DMS79 (cell line): ENCODE data around the gene EFCAB14.
"Not testable (repeated sequence)": the region's sequence is repeated elsewhere in the genome, so short reads cannot be mapped to it uniquely, and the experiment has no call there.

Experiments used
- DNase-seq: peaks from one replicate; lab custom pipeline; 2025; lab: John Stamatoyannopoulos, UW

EFCAB14 gene

DNA sequence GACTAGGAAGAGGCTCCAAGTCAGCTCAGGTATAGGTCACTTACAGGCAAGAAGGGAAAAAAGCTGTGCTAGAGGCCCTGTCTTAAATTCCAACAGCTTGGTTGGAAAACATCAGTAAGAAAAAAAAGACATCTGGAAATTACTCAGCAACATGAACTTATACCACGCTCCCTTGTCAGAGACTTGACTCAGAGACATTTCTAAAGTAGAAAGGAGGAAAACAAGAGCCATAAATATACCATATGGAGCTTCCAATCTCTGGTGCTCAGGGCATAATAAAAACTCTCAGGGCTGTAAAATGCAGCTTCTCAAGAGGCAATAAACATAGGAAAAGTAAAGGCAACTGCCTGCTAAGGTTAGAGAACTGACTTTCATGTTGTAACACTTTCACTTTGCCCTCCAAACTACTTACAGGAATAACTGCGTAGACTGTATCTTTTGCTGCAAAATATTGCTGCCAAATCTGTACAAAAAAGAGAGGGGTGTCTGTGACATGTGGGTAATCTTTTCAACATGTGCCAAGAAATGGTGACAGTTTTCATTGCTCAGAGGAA lies 65.4 kb downstream of the EFCAB14 start:
- no peak for DNase-seq

DNA sequence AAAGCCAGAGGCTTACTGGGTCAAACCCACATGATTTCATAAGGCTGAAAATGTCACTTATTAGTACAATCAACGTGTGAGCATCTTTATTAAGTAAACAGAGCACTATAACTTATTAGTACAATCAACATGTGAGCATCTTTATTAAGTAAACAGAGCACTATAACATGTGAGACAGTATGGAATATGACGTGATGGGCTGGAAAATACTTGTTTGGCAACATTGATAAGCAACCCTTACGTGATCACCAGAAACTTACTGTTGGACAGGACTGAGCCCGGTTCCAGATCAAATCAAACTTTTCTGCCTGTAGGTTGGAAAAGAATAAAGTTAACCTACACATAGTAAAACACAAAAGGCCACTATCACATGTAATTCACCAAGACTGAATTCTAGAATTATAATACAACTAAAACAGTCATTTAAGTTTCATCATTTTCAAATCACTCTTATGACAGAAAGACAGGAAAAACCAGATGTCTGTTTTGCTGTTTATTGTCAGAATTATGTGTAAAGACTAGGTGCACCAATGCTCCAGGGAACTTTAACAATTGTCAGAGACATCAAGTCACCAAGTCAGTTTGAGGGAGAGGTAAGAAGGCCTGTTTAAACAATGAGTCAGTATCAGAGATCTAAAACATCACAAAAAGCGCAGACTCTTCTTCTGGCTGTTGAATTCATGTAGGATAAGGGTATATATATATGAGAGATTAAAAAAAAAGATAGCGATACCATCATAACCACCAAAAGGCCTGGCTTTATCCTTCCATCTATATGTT lies 66.4 kb downstream of the EFCAB14 start:
- no peak for DNase-seq

DNA sequence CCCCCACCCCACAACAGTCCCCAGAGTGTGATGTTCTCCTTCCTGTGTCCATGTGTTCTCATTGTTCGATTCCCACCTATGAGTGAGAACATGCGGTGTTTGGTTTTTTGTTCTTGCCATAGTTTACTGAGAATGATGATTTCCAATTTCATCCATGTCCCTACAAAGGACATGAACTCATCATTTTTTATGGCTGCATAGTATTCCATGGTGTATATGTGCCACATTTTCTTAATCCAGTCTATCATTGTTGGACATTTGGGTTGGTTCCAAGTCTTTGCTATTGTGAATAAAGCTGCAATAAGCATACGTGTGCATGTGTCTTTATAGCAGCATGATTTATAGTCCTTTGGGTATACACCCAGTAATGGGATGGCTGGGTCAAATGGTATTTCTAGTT lies 67.8 kb downstream of the EFCAB14 start:
- DNase-seq = not testable (repeated sequence)

DNA sequence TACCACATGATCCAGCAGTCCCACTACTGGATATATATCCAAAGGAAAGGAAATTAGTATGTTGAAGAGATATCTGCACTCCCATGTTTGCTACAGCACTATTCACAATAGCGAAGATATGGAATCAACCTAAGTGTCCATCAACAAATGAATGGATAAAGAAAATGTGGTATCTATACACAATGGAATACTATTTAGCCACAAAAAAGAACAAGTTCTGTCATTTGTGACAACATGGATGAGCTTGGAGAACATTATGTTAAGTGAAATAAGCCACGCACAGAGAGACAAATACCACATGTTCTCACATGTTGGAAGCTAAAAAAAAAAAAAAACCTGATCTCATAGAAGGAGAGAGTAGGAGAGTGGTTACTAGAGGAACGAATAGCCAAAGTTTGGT lies 68.4 kb downstream of the EFCAB14 start:
- DNase-seq = no peak

DNA sequence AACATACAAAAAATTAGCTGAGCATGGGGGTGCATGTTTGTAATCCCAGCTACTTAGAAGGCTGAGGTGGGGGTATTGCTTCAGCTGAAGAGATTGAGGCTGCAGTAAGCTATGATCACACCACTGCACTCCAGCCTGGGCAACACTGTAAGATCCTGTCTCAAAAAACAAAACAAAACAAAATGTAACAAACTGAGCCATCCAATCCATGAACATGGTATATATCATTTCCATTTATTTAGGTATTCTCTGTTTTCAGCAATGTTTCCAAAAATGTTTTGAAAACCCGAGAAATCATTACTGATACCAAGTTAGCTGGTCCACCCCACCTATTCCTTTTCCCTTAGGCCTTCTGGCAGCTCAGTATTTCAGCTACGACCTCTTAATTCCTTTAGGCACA lies 69.2 kb downstream of the EFCAB14 start:
- DNase-seq = no peak

DNA sequence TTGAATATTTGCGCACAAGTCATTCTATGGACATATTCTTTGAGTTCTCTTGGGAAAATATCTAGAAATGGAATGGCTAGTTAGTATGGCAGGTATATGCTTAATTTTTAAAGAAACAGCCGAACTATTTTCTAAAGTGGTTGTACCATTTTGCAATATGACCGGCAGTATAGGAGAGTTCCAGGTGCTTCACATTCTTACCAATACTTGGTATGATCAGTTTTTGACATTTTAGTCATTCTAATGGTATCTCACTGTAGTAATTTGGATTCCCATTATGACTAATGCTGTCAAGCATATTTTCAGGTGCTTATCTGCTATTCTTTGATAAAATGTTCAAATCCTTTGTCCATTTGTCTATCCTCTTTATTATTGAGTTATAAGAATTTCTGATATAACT lies 71.3 kb downstream of the EFCAB14 start:
- no peak for DNase-seq

DNA sequence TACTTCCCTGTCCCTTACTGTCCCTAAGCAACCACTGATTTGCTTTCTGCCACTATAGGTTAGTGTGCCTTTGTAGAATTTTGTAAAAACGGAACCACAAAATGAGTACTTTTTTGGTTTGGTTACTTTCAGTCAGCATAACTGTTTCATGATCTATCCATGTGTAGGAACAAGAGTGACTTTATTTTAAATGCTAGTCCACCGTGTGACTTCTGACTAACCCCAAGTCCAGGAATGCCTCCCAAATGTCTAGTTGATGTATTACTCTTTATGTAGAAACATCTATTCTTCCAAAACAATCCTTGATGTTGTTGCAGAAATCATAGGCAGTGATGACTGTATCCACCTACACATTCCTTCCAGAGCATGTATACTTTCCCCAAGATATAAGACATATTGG lies 72.1 kb downstream of the EFCAB14 start:
- DNase-seq = no peak

DNA sequence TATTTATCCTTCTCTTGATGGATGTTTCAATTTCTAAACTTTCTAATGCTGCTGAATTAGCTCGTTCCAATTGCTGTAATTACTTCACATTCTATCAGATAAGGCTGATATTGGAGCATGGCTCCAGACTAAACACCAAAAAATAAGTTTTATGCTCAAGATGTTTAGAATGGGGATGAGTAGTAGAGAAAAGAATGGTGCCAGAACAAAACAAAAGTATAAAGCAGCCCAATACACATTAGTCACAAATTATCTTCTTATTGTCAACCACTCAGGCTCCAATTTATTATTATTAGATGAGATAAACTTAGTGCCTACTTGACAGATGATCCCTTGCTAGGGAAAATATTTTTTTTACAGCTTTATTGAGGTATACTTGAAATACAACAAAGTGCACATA lies 72.6 kb downstream of the EFCAB14 start:
- no peak for DNase-seq

DNA sequence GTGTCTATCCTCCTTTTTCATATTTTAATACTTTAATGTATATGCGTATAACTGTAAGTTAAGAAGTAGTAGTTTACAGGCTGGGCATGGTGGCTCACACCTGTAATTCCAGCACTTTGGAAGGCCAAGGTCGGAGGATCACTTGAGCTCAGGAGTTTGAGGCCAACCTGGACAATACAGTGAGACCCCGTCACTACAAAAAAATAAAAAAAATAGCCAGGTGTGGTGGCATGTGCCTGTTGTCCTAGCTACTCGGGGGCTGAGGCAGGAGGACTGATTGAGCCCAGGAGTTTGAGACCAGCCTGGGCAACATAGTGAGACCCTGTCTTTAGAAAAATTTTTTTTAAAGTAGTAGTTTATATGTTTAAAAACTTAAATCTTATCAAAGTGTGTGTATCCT lies 73.1 kb downstream of the EFCAB14 start:
- DNase-seq = no peak

DNA sequence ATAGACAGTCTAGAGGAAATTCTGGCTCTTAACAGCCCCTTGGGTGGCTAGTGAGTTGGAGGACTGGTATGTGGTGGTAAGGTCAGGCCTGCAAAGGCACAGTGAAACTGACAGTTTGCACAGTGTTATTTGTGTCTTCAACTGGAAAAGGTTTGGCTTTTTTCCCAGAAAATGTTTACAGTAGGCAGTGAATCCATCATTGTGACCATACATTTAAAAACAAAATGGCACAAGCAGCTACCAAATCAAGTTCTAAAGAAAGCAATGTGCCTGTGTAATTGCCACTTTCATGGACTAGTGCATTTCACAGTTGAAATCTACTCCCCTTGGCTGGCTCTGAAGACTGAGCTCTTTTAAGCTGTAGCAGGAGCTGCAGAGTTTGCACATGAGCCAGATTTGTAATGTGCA lies 75.5 kb downstream of the EFCAB14 start:
- peak; percentile 94 for DNase-seq

DNA sequence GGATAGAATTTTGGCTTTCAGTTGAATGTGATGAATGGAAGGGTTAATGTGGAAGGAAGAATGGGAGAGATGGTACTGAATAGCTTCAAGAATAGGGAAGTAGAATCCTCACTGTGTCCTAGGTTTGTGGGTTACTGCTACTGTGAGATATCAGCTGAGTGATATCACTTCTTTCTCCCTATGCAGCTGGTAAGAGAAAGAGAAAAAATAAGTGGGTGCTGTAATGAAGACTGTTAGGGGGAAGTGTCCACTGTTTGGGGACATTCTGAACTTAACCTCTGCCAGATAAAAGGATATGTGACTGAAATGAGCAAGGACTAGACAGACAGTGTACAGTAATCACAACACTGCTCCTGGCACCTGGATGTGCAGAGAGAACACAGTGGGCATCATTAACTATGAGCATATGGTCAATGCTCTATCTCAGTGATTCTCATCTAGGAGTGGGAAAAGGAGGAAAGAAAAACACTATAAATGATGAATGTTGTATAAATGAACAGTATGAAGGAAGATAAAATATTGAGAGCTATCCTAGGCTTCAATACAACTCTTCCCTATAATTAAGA lies 76.7 kb downstream of the EFCAB14 start:
- no peak for DNase-seq

DNA sequence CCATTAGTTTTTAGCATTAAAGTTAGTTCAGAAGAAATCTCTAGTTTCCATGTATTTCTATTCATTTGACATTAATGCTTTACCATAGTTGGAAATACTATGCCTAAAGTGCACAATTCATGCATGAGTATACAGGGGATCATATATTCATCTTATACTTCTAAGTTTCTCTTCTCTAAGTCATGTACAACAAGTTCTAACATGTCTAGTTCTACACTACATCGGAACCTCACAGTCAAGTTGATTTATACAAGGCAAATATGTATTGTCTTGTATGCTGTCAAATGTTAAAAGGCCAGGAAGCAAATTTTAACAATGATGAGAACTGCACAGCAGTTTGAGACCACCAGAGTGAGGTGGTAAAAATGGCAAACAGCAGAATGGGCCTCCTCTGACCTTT lies 79.4 kb downstream of the EFCAB14 start:
- no peak for DNase-seq

DNA sequence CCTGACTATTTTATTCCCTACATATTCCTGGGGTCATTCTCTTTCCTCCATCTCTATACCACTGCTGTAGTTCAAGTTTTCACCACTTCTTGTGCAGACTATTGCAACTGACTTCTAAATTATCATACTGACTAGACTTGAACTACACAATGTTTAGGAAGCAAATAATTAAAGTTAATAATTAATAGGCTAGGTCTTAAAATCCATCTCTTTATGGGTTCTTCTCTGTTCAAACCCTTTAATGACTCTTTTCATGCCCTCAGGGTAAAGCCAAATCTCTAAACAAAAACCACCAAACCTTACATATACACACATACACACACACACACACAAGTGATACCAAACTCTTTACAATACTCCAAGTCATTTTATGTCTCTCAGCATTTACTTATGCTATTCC lies 80.0 kb downstream of the EFCAB14 start:
- no peak for DNase-seq

DNA sequence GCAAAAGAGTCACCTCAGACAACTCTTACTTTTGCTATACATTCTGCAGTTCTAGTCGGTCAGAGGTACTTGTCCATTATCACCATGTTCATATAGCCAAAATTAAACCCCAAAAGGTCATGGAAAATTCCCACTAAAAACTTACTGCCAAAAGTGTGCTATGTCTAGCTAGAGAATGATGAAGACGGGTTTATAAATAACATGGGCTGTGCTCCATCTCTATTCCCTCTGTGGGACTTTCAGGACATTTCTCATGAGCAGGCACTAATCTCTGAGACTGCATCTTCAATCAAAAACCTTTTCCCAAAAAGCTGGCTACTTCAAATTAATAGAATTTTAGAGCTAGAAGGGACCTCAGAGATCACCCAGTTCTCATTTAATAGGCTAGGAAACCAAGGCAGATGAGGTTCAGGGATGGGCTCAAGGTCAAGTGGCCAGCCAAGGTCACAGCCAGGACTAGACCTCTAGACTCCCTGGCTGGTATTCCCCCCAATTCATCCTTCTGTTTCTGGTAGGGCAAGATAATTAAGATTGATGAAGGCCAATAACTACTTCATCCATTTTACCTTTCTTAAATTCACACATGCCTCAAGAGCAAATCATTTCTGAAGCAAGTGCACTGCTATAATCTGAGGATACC lies 81.3 kb downstream of the EFCAB14 start:
- DNase-seq = no peak

DNA sequence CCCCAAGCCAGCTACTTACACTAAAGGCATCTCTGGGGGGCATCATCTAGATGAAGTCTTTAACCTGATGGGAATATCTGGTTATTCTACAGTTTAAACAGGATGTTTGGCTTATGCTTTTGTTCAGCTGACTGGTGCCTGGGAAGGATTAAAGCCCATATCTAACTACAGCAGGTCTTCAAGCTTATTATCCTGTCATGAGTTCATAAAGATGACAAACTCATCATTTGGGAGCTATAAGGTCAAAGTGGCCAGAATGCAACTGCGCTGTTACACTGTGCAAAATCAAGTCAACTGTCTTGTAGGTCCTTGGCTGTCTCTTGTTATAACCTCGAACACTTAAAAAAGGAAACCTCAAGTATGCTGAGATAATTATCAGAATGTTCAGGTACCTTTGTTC lies 83.7 kb downstream of the EFCAB14 start:
- DNase-seq = no peak

DNA sequence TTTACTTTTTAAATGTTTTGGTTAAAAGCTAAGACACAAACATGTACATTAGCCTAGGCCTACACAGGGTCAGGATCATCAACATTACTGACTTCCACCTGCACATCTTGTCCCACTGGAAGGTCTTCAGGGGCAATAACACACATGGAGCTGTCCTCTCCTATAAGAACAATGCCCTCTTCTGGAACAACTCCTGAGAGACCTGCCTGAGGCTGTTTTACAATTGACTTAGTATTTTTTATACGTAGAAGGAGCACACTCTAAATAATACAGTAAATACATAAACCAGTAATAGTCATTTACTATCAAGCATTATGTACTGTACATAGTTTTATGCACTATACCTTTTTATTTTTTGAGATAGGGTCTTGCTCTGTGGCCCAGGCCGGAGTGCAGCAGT lies 88.2 kb downstream of the EFCAB14 start:
- DNase-seq = no peak
